ENCODE measurements around the gene PASK.

DNA sequence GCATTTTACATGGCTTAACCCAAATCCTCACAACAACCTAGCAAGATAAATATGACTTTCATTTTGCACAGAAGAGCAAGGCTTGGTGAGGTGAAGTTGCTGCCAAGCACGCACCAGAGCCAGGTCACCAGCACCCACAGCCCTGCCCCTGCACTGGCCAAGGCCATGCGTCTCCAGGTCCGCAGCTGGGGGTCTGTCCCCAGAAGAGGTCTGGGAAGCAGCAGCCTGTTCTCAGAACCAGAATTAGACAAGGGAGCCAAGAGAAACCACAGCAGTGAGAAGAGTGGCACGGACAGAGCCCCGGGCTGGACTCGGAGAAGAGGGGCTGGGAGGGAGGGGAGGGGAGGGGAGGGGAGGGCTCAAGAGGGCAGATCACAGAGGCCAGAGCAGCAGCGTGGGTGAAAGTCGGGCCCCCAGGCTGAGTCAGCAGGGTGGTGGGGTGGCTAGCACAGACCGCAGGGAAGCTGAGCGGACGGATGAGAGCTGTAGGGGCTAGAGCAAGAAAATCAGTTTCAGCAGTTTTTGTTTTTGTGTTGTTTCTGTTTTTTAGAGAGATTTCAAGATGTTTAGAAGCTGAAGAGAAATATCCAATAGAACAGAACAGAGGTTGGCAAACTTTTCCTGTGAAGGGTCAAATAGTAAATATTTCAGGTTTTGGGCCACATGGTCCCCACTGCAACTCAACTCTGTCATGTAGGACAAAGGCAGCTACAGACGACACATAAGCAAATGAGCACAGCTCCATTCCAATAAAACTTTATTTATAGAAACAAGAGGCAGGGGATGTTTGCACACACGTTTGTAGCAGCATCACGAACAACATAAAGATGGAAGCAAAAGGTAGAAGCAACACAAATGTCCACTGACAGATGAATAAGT is 39.8 kb downstream of the PASK start:
- TF ChIP-seq, protein P1, sequence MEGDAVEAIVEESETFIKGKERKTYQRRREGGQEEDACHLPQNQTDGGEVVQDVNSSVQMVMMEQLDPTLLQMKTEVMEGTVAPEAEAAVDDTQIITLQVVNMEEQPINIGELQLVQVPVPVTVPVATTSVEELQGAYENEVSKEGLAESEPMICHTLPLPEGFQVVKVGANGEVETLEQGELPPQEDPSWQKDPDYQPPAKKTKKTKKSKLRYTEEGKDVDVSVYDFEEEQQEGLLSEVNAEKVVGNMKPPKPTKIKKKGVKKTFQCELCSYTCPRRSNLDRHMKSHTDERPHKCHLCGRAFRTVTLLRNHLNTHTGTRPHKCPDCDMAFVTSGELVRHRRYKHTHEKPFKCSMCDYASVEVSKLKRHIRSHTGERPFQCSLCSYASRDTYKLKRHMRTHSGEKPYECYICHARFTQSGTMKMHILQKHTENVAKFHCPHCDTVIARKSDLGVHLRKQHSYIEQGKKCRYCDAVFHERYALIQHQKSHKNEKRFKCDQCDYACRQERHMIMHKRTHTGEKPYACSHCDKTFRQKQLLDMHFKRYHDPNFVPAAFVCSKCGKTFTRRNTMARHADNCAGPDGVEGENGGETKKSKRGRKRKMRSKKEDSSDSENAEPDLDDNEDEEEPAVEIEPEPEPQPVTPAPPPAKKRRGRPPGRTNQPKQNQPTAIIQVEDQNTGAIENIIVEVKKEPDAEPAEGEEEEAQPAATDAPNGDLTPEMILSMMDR (conservative IDR thresholded peaks at IDR 0.05 in 1 of 2, IDR thresholded peaks at IDR 0.05 in 1 of 2; ENCODE audit: low read depth in 1 of 2, low read length in 2 of 2): no peak
- TF ChIP-seq EZH2 (IDR thresholded peaks at IDR 0.05; ENCODE audit: low read length, missing control alignments): no peak
